Glomerular endothelial cell (primary cell): Measurements from ENCODE around the gene CEP78. TPM values are rescaled to one million over a fixed set of nuclear protein-coding genes. Genes with fewer than 3 reads are reported as not detected.
"Not testable (repeated sequence)": the region's sequence is repeated elsewhere in the genome, so short reads cannot be mapped to it uniquely, and the experiment has no call there.

Experiments
- DNase-seq: peaks from one replicate; pipeline ENCODE4 v3.0.0-alpha.2; 2011; ENCODE audit warnings: low read depth, low spot score; ENCODE audit errors: extremely low read depth
- total RNA-seq: library from RNA; depleted of rRNA; stranded (reverse); fragments of >200 nt; gene quantifications from 2 replicates; pipeline ENCODE4 v1.2.3, GENCODE V29; 2015

Gene CEP78
- total RNA-seq, 1 donor from 2014 or later, result 18.6 TPM

GRCh38 chr9:78280982-78281668 is 45.2 kb downstream of the CEP78 start:
- no peak for DNase-seq

GRCh38 chr9:78284181-78284580 is 48.3 kb downstream of the CEP78 start:
- DNase-seq, result not testable (repeated sequence)

DNA sequence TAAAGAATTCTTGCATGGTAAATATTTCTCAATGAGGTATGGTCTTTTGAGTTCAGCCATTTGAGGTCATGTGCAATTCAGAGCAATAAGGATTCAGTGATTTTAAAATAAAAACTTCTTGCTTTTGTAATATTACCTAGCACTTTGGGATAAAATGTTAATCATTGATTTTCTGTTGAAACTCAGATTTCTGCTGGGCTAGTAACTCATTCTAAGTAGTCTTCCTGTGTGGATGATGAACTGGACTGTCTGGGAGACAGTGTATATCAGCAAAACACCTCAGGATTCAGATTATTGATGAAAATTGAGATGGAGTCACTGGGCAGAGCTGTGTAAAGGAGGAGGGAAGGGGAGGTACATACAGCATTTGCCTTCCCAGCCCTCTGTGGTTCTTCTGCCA is 50.2 kb downstream of the CEP78 start:
- no peak for DNase-seq

DNA sequence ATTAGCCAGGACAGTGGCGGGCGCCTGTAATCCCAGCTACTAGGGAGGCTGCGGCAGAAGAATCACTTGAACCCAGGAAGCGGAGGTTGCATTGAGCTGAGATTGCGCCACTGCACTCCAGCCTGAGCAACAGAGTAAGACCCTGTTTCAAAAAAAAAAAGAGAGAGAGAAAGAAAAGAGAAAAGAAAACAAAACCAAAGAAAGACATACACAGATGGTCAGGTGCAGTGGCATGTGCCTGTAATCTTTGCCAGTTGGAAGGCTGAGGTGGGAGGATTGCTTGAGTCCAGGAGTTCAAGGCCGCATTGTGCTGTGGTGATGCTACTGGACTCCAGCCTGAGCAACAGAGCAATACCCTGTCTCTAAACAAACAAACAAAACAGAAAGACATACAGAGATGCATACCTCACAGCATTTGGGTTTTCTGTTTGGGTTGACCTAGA is 51.1 kb downstream of the CEP78 start:
- no peak for DNase-seq

- no peak for DNase-seq
Observed at GRCh38 chr9:78288214-78288892, 52.5 kb downstream of the CEP78 start.

- DNase-seq, result no peak
Observed at GRCh38 chr9:78289474-78289873, 53.6 kb downstream of the CEP78 start.

DNA sequence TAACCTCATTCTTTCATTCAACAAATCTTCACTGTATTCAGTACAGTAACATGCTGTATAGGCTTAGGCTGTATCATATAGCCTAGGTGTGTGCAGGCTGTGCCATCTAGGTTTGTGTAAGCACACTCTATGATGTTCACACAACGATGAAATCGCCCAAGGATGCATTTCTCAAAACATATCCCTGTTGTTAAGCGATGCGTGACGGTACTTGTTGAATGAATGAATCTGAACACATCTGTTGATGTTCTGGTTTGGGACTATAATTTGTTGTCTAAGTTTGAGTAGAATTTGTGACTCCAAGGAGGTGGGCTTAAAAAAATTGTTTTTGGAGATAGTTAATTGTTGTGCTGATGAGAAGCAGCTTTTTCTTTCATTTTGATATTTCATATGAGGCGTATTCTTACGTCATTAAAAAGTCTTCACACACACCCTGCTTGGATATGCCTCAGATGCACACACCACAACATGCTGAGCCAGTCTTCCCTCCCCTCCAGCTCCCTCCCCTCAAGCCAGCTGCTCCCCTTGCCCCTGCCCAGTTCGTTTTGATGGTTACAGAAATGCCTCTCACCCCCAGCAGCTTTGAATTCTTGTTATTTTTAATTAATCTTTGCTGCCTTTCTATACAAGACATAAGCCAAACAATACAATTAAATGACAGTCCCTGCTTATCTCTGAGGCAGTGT is 55.5 kb downstream of the CEP78 start:
- DNase-seq, result no peak

DNA sequence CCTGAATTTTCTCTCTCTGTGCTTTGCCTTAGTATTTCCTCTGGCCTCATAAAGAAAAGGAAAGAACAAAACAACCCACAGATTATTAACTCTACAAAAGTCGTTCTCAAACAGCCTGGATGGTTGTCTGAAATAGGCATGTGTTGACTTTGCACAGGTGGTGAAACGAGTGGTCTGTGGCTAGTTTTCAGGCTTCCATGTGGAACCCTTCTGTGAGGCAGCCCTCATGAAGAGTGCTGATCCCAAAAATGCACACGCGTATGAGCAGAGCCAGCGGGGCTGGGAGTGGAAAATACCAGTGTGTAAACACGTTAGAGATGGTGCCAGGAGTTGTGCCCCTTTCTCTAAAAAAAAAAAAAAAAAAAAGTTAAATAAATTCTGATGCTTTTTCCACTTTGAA is 56.2 kb downstream of the CEP78 start:
- no peak for DNase-seq

GRCh38 chr9:78292716-78293497 is 57.0 kb downstream of the CEP78 start:
- no peak for DNase-seq

- no peak for DNase-seq
Observed at GRCh38 chr9:78294290-78295176, 58.7 kb downstream of the CEP78 start.

DNA sequence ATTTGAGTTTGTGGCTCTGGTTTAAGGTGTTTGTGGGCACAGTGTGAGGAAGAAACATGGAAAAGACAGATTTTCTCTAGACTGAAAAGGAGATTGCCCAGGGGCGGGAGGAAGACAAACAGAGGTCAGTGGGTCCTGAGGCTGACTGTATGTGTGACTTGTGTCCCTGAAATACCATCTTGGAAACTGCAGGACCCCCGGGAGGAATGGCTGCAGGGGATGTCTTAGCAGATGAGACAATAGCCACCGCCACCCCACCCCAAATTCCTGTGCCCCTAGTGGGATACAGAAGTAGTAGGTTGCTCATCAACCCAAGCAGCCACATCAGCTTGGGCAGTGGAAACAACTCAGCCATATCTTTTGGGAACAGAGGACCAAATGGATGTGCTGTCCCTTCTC is 59.3 kb downstream of the CEP78 start:
- no peak for DNase-seq

DNA sequence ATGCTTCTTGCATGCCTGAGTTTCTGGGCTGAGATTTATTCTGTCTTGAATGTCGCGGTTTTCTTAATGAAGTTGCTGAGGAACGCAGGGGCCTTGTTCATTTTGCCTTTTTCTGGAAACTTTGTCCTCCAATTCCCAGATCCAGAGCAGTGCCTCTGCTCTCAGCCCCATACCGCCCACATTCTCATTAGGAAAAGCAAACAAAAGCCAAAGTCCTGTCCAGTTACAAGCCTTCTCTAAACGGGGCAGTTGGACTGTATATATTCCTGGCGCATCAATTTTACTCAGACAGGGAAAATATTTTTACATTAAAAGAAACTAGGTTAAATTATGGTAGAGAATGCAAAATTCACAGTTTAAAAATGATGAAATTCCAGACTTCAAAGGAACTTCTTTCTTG is 59.9 kb downstream of the CEP78 start:
- DNase-seq, result no peak

GRCh38 chr9:78296201-78296892 is 60.5 kb downstream of the CEP78 start:
- no peak for DNase-seq

DNA sequence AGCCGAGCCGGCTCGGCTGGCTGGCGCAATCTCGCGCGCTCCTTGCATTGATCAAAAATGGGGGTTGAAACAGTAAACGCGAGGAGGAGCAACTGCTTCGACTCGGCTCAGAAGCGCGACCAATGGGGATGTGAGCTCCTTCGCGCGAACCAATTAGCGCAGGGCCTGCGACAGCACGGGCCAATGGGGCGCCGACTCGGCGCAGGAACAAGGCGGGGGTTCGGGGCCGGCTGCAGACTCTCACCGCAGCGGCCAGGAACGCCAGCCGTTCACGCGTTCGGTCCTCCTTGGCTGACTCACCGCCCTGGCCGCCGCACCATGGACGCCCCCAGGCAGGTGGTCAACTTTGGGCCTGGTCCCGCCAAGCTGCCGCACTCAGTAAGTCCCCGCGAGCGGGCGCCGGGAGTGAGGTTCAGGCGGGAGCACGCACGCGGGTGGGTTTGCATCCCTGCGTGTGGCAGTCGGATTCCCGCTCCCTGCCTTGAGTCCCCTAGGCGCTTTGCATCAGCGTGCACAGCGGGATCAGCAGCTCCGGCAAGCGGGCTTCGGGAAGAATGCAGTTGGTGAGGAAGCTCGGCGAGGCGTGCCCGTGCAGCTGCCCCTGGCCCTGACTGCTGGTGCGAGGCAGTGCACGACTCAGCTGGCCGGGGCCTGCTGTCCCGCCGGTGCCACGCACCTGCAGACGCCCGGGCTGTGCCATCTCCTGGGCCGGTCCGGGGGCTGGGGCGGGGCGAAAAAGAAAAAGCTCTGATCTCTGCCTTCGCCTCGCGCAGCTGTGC is 61.2 kb downstream of the CEP78 start, which contains the start of gene PSAT1:
TSS of gene PSAT1 (plus strand) at position 233 of the 779 bp plus-strand sequence. CDS start at position 319, 86 bp downstream.
- peak; percentile 74 for DNase-seq

- no peak for DNase-seq
Observed at GRCh38 chr9:78297672-78297961, 61.7 kb downstream of the CEP78 start.

GRCh38 chr9:78298046-78298765 is 62.3 kb downstream of the CEP78 start:
- no peak for DNase-seq

- no peak for DNase-seq
Observed at GRCh38 chr9:78300209-78300608, 64.3 kb downstream of the CEP78 start.

GRCh38 chr9:78301466-78301865 is 65.6 kb downstream of the CEP78 start:
- no peak for DNase-seq
